Measurements from ENCODE around the gene DAB1. TPM values are rescaled to one million over a fixed set of nuclear protein-coding genes. Genes with fewer than 3 reads are reported as not detected.

The DAB1 gene
- total RNA-seq, 2 experiments from 2014 or later = 0.52 to 0.61 TPM

DNA sequence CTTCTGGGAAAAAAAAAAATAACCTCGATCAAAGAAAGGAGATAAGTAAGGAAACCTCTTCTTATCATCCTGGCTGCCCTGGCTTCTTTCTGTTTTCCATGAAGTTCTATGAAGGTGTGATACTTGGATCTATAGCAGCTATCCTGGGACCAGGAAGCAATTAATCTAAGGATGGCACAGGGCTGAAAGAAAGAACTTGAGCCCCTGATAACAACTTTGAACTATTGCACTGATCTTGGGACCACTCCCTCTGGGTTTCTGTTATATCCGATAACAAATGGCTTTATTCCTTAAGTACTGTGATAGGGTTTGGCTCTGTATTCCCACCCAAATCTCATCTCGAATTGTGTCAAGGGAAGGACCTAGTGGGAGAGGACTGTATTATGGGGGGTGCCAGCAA lies 104.1 kb downstream of the DAB1 start:
- ATAC-seq (ENCODE audit: poor library complexity) (no peak), DNase-seq (no peak)
- Mint-ChIP-seq H3K36me3 (ENCODE audit: low read depth) (no peaks in the 10 kb centered on the region), H3K4me3 (no peak overlapping the region), H3K27me3 (peaks cover 5% of the 10 kb centered on the region), H3K4me1 (ENCODE audit: low read depth) (no peaks in the 10 kb centered on the region), H3K9me3 (peaks cover 6% of the 10 kb centered on the region), H3K27ac (no peak overlapping the region)
- no peaks in the 10 kb centered on the region for H3K4me1 ChIP-seq (ENCODE audit: insufficient read depth, low read length)
- H3K36me3 ChIP-seq (ENCODE audit: insufficient read depth, low read length) = no peaks in the 10 kb centered on the region
- H3K4me3 ChIP-seq (ENCODE audit: low read length) = no peak overlapping the region
- TF ChIP-seq, protein P1, sequence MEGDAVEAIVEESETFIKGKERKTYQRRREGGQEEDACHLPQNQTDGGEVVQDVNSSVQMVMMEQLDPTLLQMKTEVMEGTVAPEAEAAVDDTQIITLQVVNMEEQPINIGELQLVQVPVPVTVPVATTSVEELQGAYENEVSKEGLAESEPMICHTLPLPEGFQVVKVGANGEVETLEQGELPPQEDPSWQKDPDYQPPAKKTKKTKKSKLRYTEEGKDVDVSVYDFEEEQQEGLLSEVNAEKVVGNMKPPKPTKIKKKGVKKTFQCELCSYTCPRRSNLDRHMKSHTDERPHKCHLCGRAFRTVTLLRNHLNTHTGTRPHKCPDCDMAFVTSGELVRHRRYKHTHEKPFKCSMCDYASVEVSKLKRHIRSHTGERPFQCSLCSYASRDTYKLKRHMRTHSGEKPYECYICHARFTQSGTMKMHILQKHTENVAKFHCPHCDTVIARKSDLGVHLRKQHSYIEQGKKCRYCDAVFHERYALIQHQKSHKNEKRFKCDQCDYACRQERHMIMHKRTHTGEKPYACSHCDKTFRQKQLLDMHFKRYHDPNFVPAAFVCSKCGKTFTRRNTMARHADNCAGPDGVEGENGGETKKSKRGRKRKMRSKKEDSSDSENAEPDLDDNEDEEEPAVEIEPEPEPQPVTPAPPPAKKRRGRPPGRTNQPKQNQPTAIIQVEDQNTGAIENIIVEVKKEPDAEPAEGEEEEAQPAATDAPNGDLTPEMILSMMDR (IDR thresholded peaks at IDR 0.05) = no peak
- CTCF ChIA-PET = no interaction called here
- H3K27ac ChIP-seq (ENCODE audit: low read depth in 1 of 2, low read length in 2 of 2) = no peak overlapping the region
- no peaks in the 10 kb centered on the region for H3K27me3 ChIP-seq (ENCODE audit: control insufficient read depth in 1 of 2, insufficient read depth in 2 of 2, low read length in 2 of 2)
- H3K9me3 ChIP-seq (ENCODE audit: control insufficient read depth in 1 of 2, insufficient read depth in 1 of 2, low read length in 2 of 2) = no peaks in the 10 kb centered on the region
- POLR2A ChIA-PET = no interaction called here
- intact Hi-C loops (cut with DNase I, micrococcal nuclease) = no loop called here

DNA sequence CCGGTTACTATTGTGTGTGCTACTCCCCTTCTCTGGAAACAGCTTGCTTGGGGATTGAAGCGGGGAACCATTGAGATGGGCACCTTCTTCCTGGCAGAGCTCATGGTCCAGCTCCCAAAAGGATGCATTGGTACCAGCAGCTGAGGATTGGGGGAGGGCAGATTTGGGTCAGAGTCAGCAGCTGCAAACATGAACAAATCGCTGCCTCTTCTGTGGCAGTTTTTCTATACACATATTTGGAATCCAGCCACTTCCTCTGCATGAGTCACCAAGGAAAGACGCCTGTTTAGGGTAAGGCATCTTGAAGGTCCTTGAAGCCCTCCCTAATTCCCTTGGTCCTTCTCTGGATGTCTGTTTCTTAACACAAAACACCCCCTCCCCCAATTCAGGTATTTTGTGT lies 104.7 kb downstream of the DAB1 start:
- Mint-ChIP-seq H3K4me1 (ENCODE audit: low read depth) (no peaks in the 10 kb centered on the region), H3K4me3 (no peak overlapping the region)

DNA sequence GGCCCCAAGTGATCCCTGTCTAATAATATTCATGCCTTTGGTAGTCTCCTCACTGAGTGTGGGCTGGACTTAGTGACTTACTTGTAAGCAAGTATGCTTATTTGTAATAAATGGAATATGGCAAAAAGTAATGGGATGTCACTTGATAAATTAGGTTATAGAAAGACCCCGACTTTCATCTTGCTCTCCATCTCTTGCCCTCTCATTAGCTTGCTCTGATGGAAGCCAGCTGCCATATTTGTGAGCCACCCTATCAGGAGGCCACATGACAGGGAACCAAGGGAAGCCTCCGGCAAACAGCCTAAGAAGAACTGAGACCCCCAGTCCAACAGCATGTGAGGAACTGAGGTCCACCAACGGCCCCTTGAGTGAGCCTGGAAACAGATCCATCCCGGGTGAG lies 107.0 kb downstream of the DAB1 start:
- Histone ChIP-seq H3K4me3 (ENCODE audit: low read length) (no peak overlapping the region), H3K4me1 (ENCODE audit: insufficient read depth, low read length) (no peaks in the 10 kb centered on the region), H3K36me3 (ENCODE audit: insufficient read depth, low read length) (no peaks in the 10 kb centered on the region), H3K27ac (ENCODE audit: low read depth in 1 of 2, low read length in 2 of 2) (no peak overlapping the region), H3K9me3 (ENCODE audit: control insufficient read depth in 1 of 2, insufficient read depth in 1 of 2, low read length in 2 of 2) (no peaks in the 10 kb centered on the region), H3K27me3 (ENCODE audit: control insufficient read depth in 1 of 2, insufficient read depth in 2 of 2, low read length in 2 of 2) (no peaks in the 10 kb centered on the region)
- POLR2A ChIA-PET = no interaction called here
- CTCF ChIA-PET = no interaction called here
- no peaks in the 10 kb centered on the region for H3K4me1 Mint-ChIP-seq (ENCODE audit: low read depth)
- TF ChIP-seq, protein P1 (IDR thresholded peaks at IDR 0.05) = no peak
- H3K36me3 Mint-ChIP-seq (ENCODE audit: low read depth) = no peaks in the 10 kb centered on the region
- no peak overlapping the region for H3K27ac Mint-ChIP-seq
- peaks cover 6% of the 10 kb centered on the region for H3K9me3 Mint-ChIP-seq
- DNase-seq (no peak), ATAC-seq (ENCODE audit: poor library complexity) (no peak)
- H3K27me3 Mint-ChIP-seq = peaks cover 5% of the 10 kb centered on the region
- no peak overlapping the region for H3K4me3 Mint-ChIP-seq
- intact Hi-C loops (cut with DNase I, micrococcal nuclease) = no loop called here

More for the DNA sequence above, 104.7 kb downstream of the DAB1 start:
- Histone ChIP-seq H3K27me3 (ENCODE audit: control insufficient read depth in 1 of 2, insufficient read depth in 2 of 2, low read length in 2 of 2) (no peaks in the 10 kb centered on the region), H3K4me1 (ENCODE audit: insufficient read depth, low read length) (no peaks in the 10 kb centered on the region), H3K4me3 (ENCODE audit: low read length) (no peak overlapping the region), H3K9me3 (ENCODE audit: control insufficient read depth in 1 of 2, insufficient read depth in 1 of 2, low read length in 2 of 2) (no peaks in the 10 kb centered on the region), H3K36me3 (ENCODE audit: insufficient read depth, low read length) (no peaks in the 10 kb centered on the region), H3K27ac (ENCODE audit: low read depth in 1 of 2, low read length in 2 of 2) (no peak overlapping the region)
- H3K27me3 Mint-ChIP-seq = peaks cover 5% of the 10 kb centered on the region
- intact Hi-C loops (cut with DNase I, micrococcal nuclease) = no loop called here
- H3K27ac Mint-ChIP-seq = no peak overlapping the region
- ChIA-PET CTCF (no interaction called here), POLR2A (no interaction called here)
- ATAC-seq (ENCODE audit: poor library complexity) = no peak
- no peaks in the 10 kb centered on the region for H3K36me3 Mint-ChIP-seq (ENCODE audit: low read depth)
- TF ChIP-seq, protein P1 (IDR thresholded peaks at IDR 0.05) = no peak
- peaks cover 6% of the 10 kb centered on the region for H3K9me3 Mint-ChIP-seq
- DNase-seq = peak in 2 of 14 experiments; percentile 11 to 14

Data from CD4-positive, alpha-beta T cell (primary cell).